HG03095 (cell line): ENCODE measurements around the gene PRAMEF4.
"Not testable (repeated sequence)": the region's sequence is repeated elsewhere in the genome, so short reads cannot be mapped to it uniquely, and the experiment has no call there.

Experiments used
- ATAC-seq: cut with Tn5 transposase; IDR thresholded peaks from one replicate; pipeline ENCODE4 v1.9.1; 2021; ENCODE audit warnings: moderate library complexity; ENCODE audit not compliant: unreplicated experiment

The PRAMEF4 gene

GRCh38 chr1:12886101-12886500 is at the start of gene PRAMEF4:
Gene PRAMEF4, minus strand, starts transcription at chr1:12886201. Its CDS starts 2,807 bp downstream, at chr1:12883394.
- ATAC-seq: not testable (repeated sequence)

GRCh38 chr1:12924368-12924767 is 38.4 kb upstream of the PRAMEF4 start:
- not testable (repeated sequence) for ATAC-seq

GRCh38 chr1:12921749-12922148 is 35.7 kb upstream of the PRAMEF4 start:
- not testable (repeated sequence) for ATAC-seq

GRCh38 chr1:12916310-12916709 is 30.3 kb upstream of the PRAMEF4 start, which contains the start of gene PRAMEF7:
Gene PRAMEF7, plus strand, starts transcription at chr1:12916610. Its CDS starts 1,083 bp downstream, at chr1:12917693.
- not testable (repeated sequence) for ATAC-seq

- ATAC-seq: not testable (repeated sequence)
These were observed 18.0 kb upstream of the PRAMEF4 start for GRCh38 chr1:12903793-12904572.

- ATAC-seq: not testable (repeated sequence)
These were observed 13.2 kb upstream of the PRAMEF4 start for GRCh38 chr1:12899186-12899585.

GRCh38 chr1:12898170-12898569 is 12.2 kb upstream of the PRAMEF4 start, which contains the start of gene PRAMEF10:
Gene PRAMEF10, minus strand, starts transcription at chr1:12898270. Its CDS starts 2,423 bp downstream, at chr1:12895847.
- ATAC-seq: not testable (repeated sequence)

GRCh38 chr1:12878453-12878852 is 7.5 kb downstream of the PRAMEF4 start:
- ATAC-seq: not testable (repeated sequence)

- ATAC-seq: not testable (repeated sequence)
These were observed 22.7 kb downstream of the PRAMEF4 start for GRCh38 chr1:12863131-12863880.

- ATAC-seq: not testable (repeated sequence)
These were observed 29.2 kb downstream of the PRAMEF4 start, which contains the start of gene PRAMEF2 for GRCh38 chr1:12856786-12857185. Gene PRAMEF2, plus strand, starts transcription at chr1:12857086. Its CDS starts 1,924 bp downstream, at chr1:12859010.

- no peak for ATAC-seq
These were observed 34.2 kb downstream of the PRAMEF4 start for GRCh38 chr1:12851779-12852178.

GRCh38 chr1:12848620-12849019 is 37.4 kb downstream of the PRAMEF4 start, which contains the start of gene HNRNPCL1:
Gene HNRNPCL1, minus strand, starts transcription at chr1:12848720. Its CDS starts 431 bp downstream, at chr1:12848289.
- not testable (repeated sequence) for ATAC-seq

- not testable (repeated sequence) for ATAC-seq
These were observed 52.8 kb downstream of the PRAMEF4 start for GRCh38 chr1:12833251-12833650.

- not testable (repeated sequence) for ATAC-seq
These were observed 54.7 kb downstream of the PRAMEF4 start, which contains the start of gene PRAMEF11 for GRCh38 chr1:12831310-12831709. Gene PRAMEF11, minus strand, starts transcription at chr1:12831410. Its CDS starts 2,621 bp downstream, at chr1:12828789.
